Measurements from ENCODE around the gene OR10A2. TPM values are rescaled to one million over a fixed set of nuclear protein-coding genes. Genes with fewer than 3 reads are reported as not detected.
"Not testable (repeated sequence)": the region's sequence is repeated elsewhere in the genome, so short reads cannot be mapped to it uniquely, and the experiment has no call there.

Gene OR10A2
- total RNA-seq, 2 donors from 2014 or later, result not detected

GRCh38 chr11:6855971-6856541 is 6.8 kb upstream of the OR10A2 start:
- Mint-ChIP-seq H3K4me3 (no peak overlapping the region), H3K4me1 (peaks cover 6% of the 10 kb centered on the region), H3K36me3 (ENCODE audit: low read depth) (no peaks in the 10 kb centered on the region), H3K27ac (no peak overlapping the region), H3K9me3 (peaks cover 6% of the 10 kb centered on the region), H3K27me3 (peaks cover 17% of the 10 kb centered on the region)
- ATAC-seq (replicated peaks), result no peak

DNA sequence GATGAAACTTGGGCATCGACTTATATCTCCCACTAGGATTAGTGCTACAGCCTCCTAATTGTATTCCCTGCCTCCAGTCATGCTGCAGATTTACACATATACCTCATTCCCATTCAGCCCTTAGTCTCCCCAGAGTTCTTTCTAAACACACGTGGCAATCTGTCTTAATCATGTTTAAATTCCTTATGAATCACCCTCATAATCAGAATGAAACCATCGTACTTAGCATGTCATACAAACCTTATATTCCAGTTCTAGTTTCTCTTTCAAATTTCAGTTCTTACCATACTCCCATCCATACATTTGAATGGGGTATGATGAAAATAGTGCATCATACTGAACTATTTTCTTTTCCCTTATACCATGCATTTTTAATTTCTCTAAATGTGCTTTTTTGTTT is 6.0 kb upstream of the OR10A2 start:
- H3K27me3 Mint-ChIP-seq, result peaks cover 19% of the 10 kb centered on the region
- H3K4me1 Mint-ChIP-seq, result peaks cover 6% of the 10 kb centered on the region
- no peak overlapping the region for H3K4me3 Mint-ChIP-seq
- ATAC-seq (replicated peaks), result peak; percentile 96
- no peak overlapping the region for H3K27ac Mint-ChIP-seq
- H3K9me3 Mint-ChIP-seq, result peaks cover 6% of the 10 kb centered on the region
- no peaks in the 10 kb centered on the region for H3K36me3 Mint-ChIP-seq (ENCODE audit: low read depth)

DNA sequence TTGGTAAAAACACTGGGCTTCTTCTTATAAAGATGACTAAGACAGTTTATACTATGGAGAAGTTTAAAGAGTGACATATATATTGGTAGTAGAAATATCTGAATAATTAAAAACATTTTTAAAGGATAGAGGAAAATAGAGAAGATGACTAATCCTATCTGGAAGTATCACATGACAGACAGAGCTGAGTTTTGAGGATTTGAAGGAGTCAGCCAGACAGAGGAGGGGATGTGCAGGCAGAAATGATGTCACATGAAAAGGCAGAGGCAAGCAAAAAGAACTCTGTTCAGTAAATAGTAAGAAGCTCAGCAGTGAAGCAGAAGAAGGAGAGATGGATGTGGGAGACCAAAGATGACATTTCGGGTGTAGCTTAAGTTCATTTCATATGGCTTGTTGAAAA is 1.6 kb downstream of the OR10A2 start:
- no peaks in the 10 kb centered on the region for H3K4me1 Mint-ChIP-seq
- no peak for ATAC-seq (replicated peaks)
- H3K27ac Mint-ChIP-seq, result no peak overlapping the region
- H3K4me3 Mint-ChIP-seq, result no peak overlapping the region
- H3K27me3 Mint-ChIP-seq, result peaks cover 17% of the 10 kb centered on the region
- H3K9me3 Mint-ChIP-seq, result peaks cover 5% of the 10 kb centered on the region
- no peaks in the 10 kb centered on the region for H3K36me3 Mint-ChIP-seq (ENCODE audit: low read depth)

DNA sequence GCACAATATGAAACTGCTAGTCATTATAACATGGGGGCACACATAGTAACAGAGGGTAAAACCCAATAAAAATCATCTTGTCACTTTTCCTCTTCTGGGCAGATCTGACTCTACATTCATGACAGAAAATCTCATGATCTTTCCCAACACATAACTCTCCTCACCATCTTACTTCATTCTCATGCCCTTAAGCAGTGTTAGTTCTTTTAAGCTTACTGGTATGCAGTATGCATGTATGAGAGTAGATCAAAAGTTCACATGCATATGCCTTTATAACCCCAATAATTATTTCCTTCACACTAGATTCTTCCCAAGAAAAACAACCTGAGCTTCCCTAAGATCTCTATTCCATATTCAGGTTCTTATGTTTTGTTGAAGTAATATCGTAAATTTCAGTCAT is 8.4 kb downstream of the OR10A2 start:
- H3K27me3 Mint-ChIP-seq, result peaks cover 13% of the 10 kb centered on the region
- no peak overlapping the region for H3K4me3 Mint-ChIP-seq
- H3K9me3 Mint-ChIP-seq, result no peaks in the 10 kb centered on the region
- H3K4me1 Mint-ChIP-seq, result no peaks in the 10 kb centered on the region
- no peak for ATAC-seq (replicated peaks)
- H3K27ac Mint-ChIP-seq, result no peak overlapping the region
- no peaks in the 10 kb centered on the region for H3K36me3 Mint-ChIP-seq (ENCODE audit: low read depth)

DNA sequence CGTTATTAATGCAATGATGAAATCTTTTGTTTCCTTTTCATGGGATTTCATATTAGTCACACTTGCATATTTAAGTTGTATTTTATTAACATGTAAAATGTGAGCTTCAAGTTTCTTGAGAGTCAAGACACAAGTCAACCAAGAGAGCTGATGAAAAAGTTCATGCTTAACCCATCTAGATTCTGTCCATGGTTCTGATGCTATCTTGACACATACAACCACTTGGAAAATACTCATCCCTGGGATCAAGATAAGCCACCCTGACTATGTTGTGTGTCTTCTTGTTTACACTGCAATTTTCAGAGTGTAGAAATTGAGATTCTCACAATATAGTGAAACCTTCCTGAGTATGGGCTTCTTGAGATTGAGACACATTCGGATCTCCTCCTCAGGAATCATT is 12.9 kb downstream of the OR10A2 start:
- Mint-ChIP-seq H3K27me3 (peaks cover 23% of the 10 kb centered on the region), H3K27ac (no peak overlapping the region), H3K4me3 (no peak overlapping the region), H3K36me3 (ENCODE audit: low read depth) (no peaks in the 10 kb centered on the region), H3K4me1 (no peaks in the 10 kb centered on the region), H3K9me3 (no peaks in the 10 kb centered on the region)
- no peak for ATAC-seq (replicated peaks)

GRCh38 chr11:6876325-6876724 is 13.5 kb downstream of the OR10A2 start, which contains the start of gene OR10A4:
OR10A4 (plus strand) TSS chr11:6876625; CDS start chr11:6876648, 23 bp downstream.
- Mint-ChIP-seq H3K4me1 (no peaks in the 10 kb centered on the region), H3K9me3 (no peaks in the 10 kb centered on the region), H3K36me3 (ENCODE audit: low read depth) (no peaks in the 10 kb centered on the region), H3K27me3 (peaks cover 24% of the 10 kb centered on the region), H3K27ac (no peak within 1 kb of the TSS), H3K4me3 (no peak within 1 kb of the TSS)
- ATAC-seq (replicated peaks), result no peak

- Mint-ChIP-seq H3K36me3 (ENCODE audit: low read depth) (no peaks in the 10 kb centered on the region), H3K27ac (no peak overlapping the region), H3K4me1 (no peaks in the 10 kb centered on the region), H3K27me3 (peaks cover 26% of the 10 kb centered on the region), H3K4me3 (no peak overlapping the region), H3K9me3 (no peaks in the 10 kb centered on the region)
- ATAC-seq (replicated peaks), result no peak
Observed at GRCh38 chr11:6876914-6877313, 14.1 kb downstream of the OR10A2 start.

GRCh38 chr11:6882751-6883150 is 19.9 kb downstream of the OR10A2 start:
- no peaks in the 10 kb centered on the region for H3K4me1 Mint-ChIP-seq
- H3K9me3 Mint-ChIP-seq, result no peaks in the 10 kb centered on the region
- no peaks in the 10 kb centered on the region for H3K36me3 Mint-ChIP-seq (ENCODE audit: low read depth)
- H3K27me3 Mint-ChIP-seq, result peaks cover 29% of the 10 kb centered on the region
- H3K27ac Mint-ChIP-seq, result no peak overlapping the region
- ATAC-seq (replicated peaks), result no peak
- H3K4me3 Mint-ChIP-seq, result no peak overlapping the region

GRCh38 chr11:6887711-6888110 is 24.9 kb downstream of the OR10A2 start:
- H3K36me3 Mint-ChIP-seq (ENCODE audit: low read depth); H3K4me1 Mint-ChIP-seq; H3K27ac Mint-ChIP-seq; H3K4me3 Mint-ChIP-seq; H3K9me3 Mint-ChIP-seq; ATAC-seq (replicated peaks): not testable (repeated sequence)
- peaks cover 29% of the 10 kb centered on the region for H3K27me3 Mint-ChIP-seq

DNA sequence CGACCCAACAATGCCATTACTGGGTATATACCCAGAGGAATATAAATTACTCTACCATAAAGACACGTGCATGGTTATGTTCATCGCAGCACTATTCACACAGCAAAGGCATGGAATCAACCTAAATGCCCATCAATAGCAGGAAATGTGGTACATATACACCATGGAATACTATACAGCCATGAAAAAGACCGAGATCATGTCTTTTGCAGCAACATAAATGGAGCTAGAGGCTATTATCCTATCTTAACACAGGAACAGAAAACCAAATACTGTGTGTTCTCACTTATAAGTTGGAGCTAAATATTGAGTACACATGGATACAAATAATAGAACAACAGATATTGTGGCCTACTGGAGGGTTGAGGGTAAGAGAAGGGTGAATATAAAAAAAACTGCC is 26.0 kb downstream of the OR10A2 start:
- Mint-ChIP-seq H3K4me1 (no peaks in the 10 kb centered on the region), H3K4me3 (no peak overlapping the region), H3K9me3 (no peaks in the 10 kb centered on the region), H3K27me3 (peaks cover 25% of the 10 kb centered on the region), H3K36me3 (ENCODE audit: low read depth) (no peaks in the 10 kb centered on the region), H3K27ac (no peak overlapping the region)
- no peak for ATAC-seq (replicated peaks)

DNA sequence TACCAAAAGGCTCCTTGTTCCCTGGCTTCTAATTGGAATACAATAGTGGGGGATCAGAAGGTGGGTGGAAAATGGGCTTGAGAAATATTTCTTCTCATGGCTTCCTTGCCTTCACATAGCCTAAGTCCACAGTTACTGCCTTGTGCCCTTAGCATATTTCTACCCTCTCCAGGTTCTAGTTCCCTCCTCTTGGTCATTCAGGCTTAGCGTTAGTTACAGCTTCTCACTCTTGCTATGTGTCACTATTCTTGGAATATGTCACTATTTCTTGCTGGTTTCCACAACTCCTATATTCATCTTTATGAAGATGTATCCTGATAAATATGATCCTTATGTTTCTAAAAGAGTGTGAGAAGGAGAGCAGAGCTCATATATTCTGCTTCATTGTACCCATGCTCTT is 27.0 kb downstream of the OR10A2 start:
- no peak for ATAC-seq (replicated peaks)
- no peaks in the 10 kb centered on the region for H3K4me1 Mint-ChIP-seq
- H3K27me3 Mint-ChIP-seq, result peaks cover 18% of the 10 kb centered on the region
- no peak overlapping the region for H3K27ac Mint-ChIP-seq
- H3K36me3 Mint-ChIP-seq (ENCODE audit: low read depth), result no peaks in the 10 kb centered on the region
- no peaks in the 10 kb centered on the region for H3K9me3 Mint-ChIP-seq
- H3K4me3 Mint-ChIP-seq, result no peak overlapping the region

- ATAC-seq (replicated peaks), result no peak
- Mint-ChIP-seq H3K36me3 (ENCODE audit: low read depth) (no peaks in the 10 kb centered on the region), H3K9me3 (no peaks in the 10 kb centered on the region), H3K4me1 (no peaks in the 10 kb centered on the region), H3K4me3 (no peak within 1 kb of the TSS), H3K27me3 (peaks cover 22% of the 10 kb centered on the region), H3K27ac (no peak within 1 kb of the TSS)
Observed at GRCh38 chr11:6892400-6892799, 29.5 kb downstream of the OR10A2 start, which contains the start of gene OR2D2. OR2D2 (minus strand) TSS chr11:6892500; CDS start chr11:6892500, 0 bp downstream.

GRCh38 chr11:6894097-6894496 is 31.2 kb downstream of the OR10A2 start:
- Mint-ChIP-seq H3K27me3 (peaks cover 34% of the 10 kb centered on the region), H3K4me1 (no peaks in the 10 kb centered on the region), H3K9me3 (no peaks in the 10 kb centered on the region), H3K27ac (no peak overlapping the region), H3K4me3 (no peak overlapping the region), H3K36me3 (ENCODE audit: low read depth) (no peaks in the 10 kb centered on the region)
- no peak for ATAC-seq (replicated peaks)

GRCh38 chr11:6895010-6895409 is 32.2 kb downstream of the OR10A2 start:
- Mint-ChIP-seq H3K36me3 (ENCODE audit: low read depth) (no peaks in the 10 kb centered on the region), H3K4me1 (no peaks in the 10 kb centered on the region), H3K9me3 (no peaks in the 10 kb centered on the region), H3K27ac (no peak overlapping the region), H3K4me3 (no peak overlapping the region), H3K27me3 (peaks cover 32% of the 10 kb centered on the region)
- ATAC-seq (replicated peaks), result peak; percentile 69

GRCh38 chr11:6898911-6899310 is 36.1 kb downstream of the OR10A2 start:
- peaks cover 29% of the 10 kb centered on the region for H3K27me3 Mint-ChIP-seq
- no peak for ATAC-seq (replicated peaks)
- no peak overlapping the region for H3K27ac Mint-ChIP-seq
- no peak overlapping the region for H3K4me3 Mint-ChIP-seq
- H3K9me3 Mint-ChIP-seq, result no peaks in the 10 kb centered on the region
- no peaks in the 10 kb centered on the region for H3K4me1 Mint-ChIP-seq
- H3K36me3 Mint-ChIP-seq (ENCODE audit: low read depth), result no peaks in the 10 kb centered on the region

All from activated T-helper 17 cell treated with anti-CD3 and anti-CD28 coated beads, Interleukin-2, amount 50 U/mL, for 72 hours (primary cell).